KMS-11 (cell line): ENCODE measurements around the gene MIS18A.

Source experiments
- H2AFZ ChIP-seq: fragments of 200-600 bp; sonication (generic); 2 replicates; pipeline ENCODE4 v1.6.1; 2016; ENCODE audit warnings: antibody characterized with exemption, mixed run types, low read depth
- H3K27ac ChIP-seq: fragments of 200-600 bp; sonication (generic); 2 replicates; pipeline ENCODE4 v1.6.1; 2016; ENCODE audit warnings: mild to moderate bottlenecking, mixed run types
- H3K27me3 ChIP-seq: fragments of 200-600 bp; sonication (generic); 2 replicates; pipeline ENCODE4 v1.6.1; 2017; ENCODE audit warnings: mild to moderate bottlenecking, low read depth, mixed run types, moderate library complexity; ENCODE audit not compliant: insufficient read depth
- H3K36me3 ChIP-seq: fragments of 200-600 bp; sonication (generic); 2 replicates; pipeline ENCODE4 v1.6.1; 2017; ENCODE audit warnings: mild to moderate bottlenecking, mixed run types; ENCODE audit not compliant: insufficient read depth
- H3K4me1 ChIP-seq: fragments of 200-600 bp; sonication (generic); 2 replicates; pipeline ENCODE4 v1.6.1; 2016; ENCODE audit warnings: mild to moderate bottlenecking, low read depth, mixed run types; ENCODE audit not compliant: poor library complexity, severe bottlenecking
- H3K4me2 ChIP-seq: fragments of 200-600 bp; sonication (generic); 2 replicates; pipeline ENCODE4 v1.7.0; 2016; ENCODE audit warnings: mild to moderate bottlenecking, mixed run types
- H3K4me3 ChIP-seq: fragments of 200-600 bp; sonication (generic); IDR thresholded peaks from 2 replicates; pipeline ENCODE4 v1.6.1; 2017; ENCODE audit warnings: low read depth, low read length, mixed read lengths; ENCODE audit not compliant: insufficient read depth
- H3K79me2 ChIP-seq: fragments of 200-600 bp; sonication (generic); 2 replicates; pipeline ENCODE4 v1.6.1; 2016; ENCODE audit warnings: low read depth, mixed run types; ENCODE audit not compliant: insufficient read depth
- H3K9ac ChIP-seq: fragments of 200-600 bp; sonication (generic); 2 replicates; pipeline ENCODE4 v1.6.1; 2016; ENCODE audit warnings: mild to moderate bottlenecking, mixed run types
- H4K20me1 ChIP-seq: fragments of 200-600 bp; sonication (generic); 2 replicates; pipeline ENCODE4 v1.6.1; 2016; ENCODE audit warnings: mild to moderate bottlenecking, mixed run types; ENCODE audit not compliant: insufficient read depth
- TF ChIP-seq, protein P1 (sequence below): fragments of 200-600 bp; sonication (generic); conservative IDR thresholded peaks from 2 replicates; pipeline ENCODE4 v1.6.1; 2017; ENCODE audit warnings: low read depth, mild to moderate bottlenecking, antibody characterized with exemption, low read length, moderate library complexity, mixed read lengths

MIS18A gene

DNA sequence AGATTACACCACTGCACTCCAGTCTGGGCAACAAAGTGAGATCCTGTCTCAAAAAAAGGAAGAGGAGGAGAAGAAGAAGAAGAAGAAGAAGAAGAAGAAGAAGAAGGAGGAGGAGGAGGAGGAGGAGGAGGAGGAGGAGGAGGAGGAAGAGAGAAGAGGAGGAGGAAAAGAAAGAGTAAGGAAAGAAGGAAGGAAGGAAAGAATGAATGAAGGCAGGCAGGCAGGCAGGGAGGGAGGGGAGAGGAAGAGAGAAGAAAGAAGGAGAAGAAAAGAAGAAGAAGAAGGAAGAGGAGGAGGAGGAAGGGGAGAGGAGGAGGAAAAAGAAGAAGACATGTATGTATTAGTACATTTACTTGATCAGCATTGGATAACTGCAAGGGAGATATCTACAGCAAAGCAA lies 26.7 kb downstream of the MIS18A start:
- Histone ChIP-seq H3K4me2 (no peak overlapping the region), H4K20me1 (no peaks in the 10 kb centered on the region), H3K4me1 (no peaks in the 10 kb centered on the region), H2AFZ (no peak overlapping the region), H3K27ac (no peak overlapping the region), H3K27me3 (no peaks in the 10 kb centered on the region), H3K79me2 (no peaks in the 10 kb centered on the region), H3K4me3 (no peak overlapping the region), H3K36me3 (no peaks in the 10 kb centered on the region), H3K9ac (no peak overlapping the region)
- TF ChIP-seq, protein P1, sequence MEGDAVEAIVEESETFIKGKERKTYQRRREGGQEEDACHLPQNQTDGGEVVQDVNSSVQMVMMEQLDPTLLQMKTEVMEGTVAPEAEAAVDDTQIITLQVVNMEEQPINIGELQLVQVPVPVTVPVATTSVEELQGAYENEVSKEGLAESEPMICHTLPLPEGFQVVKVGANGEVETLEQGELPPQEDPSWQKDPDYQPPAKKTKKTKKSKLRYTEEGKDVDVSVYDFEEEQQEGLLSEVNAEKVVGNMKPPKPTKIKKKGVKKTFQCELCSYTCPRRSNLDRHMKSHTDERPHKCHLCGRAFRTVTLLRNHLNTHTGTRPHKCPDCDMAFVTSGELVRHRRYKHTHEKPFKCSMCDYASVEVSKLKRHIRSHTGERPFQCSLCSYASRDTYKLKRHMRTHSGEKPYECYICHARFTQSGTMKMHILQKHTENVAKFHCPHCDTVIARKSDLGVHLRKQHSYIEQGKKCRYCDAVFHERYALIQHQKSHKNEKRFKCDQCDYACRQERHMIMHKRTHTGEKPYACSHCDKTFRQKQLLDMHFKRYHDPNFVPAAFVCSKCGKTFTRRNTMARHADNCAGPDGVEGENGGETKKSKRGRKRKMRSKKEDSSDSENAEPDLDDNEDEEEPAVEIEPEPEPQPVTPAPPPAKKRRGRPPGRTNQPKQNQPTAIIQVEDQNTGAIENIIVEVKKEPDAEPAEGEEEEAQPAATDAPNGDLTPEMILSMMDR = no peak

DNA sequence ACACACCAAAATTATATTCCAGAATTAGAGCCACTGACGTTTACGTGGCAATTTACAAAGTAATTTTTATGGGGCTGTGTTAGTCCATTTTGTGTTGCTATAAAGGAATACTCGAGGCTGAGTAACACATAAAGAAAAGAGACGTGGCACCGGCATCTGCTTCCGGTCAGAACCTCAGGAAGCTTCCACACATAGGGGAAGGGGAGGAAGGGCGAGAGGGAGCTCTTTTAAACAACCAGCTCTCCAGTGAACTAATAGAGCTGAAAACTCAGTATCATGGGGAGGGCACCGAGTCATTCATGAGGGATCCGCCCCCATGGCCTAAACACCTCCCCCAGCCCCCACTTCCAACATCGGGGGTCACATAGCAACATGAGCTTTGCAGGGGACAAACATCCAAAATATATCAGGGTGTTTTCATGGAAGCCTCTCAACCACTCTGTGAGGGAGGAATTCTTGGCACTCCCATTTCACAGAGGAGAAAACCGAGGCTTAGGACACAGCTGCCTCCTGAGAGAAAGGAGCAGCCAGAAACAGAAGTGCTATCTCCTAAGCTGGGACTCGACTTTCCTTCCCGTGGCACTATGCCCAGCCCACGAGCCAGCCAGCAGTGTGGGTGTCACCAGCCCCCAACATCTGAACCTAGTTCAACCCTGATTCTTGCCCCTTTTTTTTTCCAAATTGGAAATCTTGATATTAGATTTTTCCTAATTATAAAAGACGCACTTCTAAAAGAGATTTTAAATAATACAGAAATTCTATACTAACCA lies 29.2 kb downstream of the MIS18A start:
- H4K20me1 ChIP-seq = no peaks in the 10 kb centered on the region
- H3K79me2 ChIP-seq = no peaks in the 10 kb centered on the region
- H3K27ac ChIP-seq = no peak overlapping the region
- H3K27me3 ChIP-seq = no peaks in the 10 kb centered on the region
- no peak overlapping the region for H3K9ac ChIP-seq
- H3K36me3 ChIP-seq = no peaks in the 10 kb centered on the region
- TF ChIP-seq, protein P1 = no peak
- no peaks in the 10 kb centered on the region for H3K4me1 ChIP-seq
- no peak overlapping the region for H3K4me3 ChIP-seq
- H3K4me2 ChIP-seq = no peak overlapping the region
- no peak overlapping the region for H2AFZ ChIP-seq

DNA sequence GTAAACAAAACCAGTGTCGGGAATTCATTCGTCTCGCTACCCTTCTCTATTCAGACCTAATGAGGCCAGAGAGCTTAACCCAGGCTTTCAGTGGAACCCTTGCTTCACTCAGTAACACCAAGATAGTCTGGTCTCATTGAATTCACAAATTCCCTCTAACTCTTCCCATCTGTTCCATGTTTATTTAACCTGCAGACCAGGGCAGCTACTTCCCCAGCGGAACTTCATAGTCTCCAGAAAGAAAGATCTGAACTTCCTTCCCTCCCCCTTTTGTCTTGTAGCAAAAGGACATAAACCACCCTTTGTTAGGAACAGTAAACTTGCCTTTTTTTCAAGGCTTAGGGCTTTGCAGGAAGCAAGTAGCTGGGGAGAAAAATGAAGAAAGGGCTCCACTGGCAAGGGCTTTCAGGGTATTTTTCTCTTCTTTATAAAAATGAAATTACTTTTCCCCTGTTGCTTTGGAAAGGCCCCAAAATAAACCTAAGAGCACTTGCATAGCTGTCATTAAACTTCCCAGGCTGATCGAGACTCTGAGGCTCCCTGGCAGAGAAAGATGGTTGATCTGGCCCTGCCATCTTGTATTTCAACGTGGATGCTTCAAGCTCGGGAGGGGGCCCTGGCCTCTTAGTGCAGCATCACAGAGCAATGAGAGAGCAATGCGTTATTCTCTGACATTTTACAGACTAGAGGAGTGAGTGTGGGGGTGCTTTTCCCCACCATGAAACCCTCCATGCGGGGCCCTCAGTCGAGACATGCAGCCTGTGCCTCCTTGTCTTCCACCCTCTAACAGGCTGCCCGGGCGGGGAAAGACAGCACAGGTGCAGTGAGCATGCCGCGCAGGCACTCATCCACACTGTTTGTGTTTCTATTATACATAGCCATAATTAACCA lies 30.0 kb downstream of the MIS18A start:
- no peaks in the 10 kb centered on the region for H3K79me2 ChIP-seq
- no peak overlapping the region for H3K4me3 ChIP-seq
- H3K4me2 ChIP-seq = no peak overlapping the region
- no peaks in the 10 kb centered on the region for H3K4me1 ChIP-seq
- TF ChIP-seq, protein P1 = no peak
- no peak overlapping the region for H3K27ac ChIP-seq
- no peak overlapping the region for H2AFZ ChIP-seq
- no peaks in the 10 kb centered on the region for H3K27me3 ChIP-seq
- no peaks in the 10 kb centered on the region for H4K20me1 ChIP-seq
- H3K9ac ChIP-seq = no peak overlapping the region
- H3K36me3 ChIP-seq = no peaks in the 10 kb centered on the region

DNA sequence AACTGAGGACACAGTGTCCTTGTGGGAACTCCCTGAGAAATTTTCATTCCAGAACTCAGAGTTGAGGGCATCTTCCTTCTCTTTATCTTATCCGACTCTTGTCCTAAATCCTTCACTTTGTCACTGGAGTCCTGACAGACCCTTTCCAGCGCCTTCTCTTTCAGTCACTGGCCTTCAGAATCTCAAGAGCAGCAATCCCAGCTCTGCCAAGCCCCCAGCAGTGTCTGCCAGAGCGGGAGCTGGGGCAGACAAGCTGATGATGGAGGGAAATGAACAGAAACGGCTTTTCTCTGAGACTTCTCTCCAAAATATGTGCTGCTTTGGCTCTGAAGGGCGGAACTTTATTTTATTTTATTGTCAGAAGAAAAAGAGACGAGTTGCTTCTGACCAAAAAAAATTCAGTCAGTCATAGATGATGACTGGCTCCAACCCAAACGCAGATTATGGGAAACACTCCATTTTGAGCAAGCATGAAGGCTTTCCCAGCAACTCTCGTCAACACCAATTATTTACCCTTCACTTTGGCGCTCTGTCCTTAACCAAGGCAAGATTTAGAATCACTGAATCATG lies 32.2 kb downstream of the MIS18A start:
- Histone ChIP-seq H4K20me1 (no peaks in the 10 kb centered on the region), H3K27me3 (no peaks in the 10 kb centered on the region), H3K4me2 (no peak overlapping the region), H3K36me3 (no peaks in the 10 kb centered on the region), H3K9ac (no peak overlapping the region), H3K79me2 (no peaks in the 10 kb centered on the region), H3K4me3 (no peak overlapping the region), H3K27ac (no peak overlapping the region), H3K4me1 (no peaks in the 10 kb centered on the region), H2AFZ (no peak overlapping the region)
- TF ChIP-seq, protein P1 = no peak
